Activated B cell treated with CpG ODN at 0.5 μM for 24 hours (primary cell): ENCODE measurements around the gene ABCB9. TPM values are rescaled to one million over a fixed set of nuclear protein-coding genes. Genes with fewer than 3 reads are reported as not detected.

Source experiments
- ATAC-seq: fragments of 200-7000 bp; cut with Tn5 transposase; one replicate; pipeline ENCODE4 v1.10.0; 2021; ENCODE audit warnings: low read depth, mild to moderate bottlenecking, moderate library complexity
- CTCF ChIA-PET: fragments of 350-600 bp; sonication (Branson Sonifier 250); formaldehyde crosslinking; loops from one replicate; lab custom pipeline; 2021; ENCODE audit warnings: antibody characterized with exemption; lab: Charles Lee
- POLR2A ChIA-PET: fragments of 350-600 bp; sonication (Branson Sonifier 250); formaldehyde crosslinking; loops from one replicate; lab custom pipeline; 2021; ENCODE audit warnings: antibody characterized with exemption; lab: Charles Lee
- DNase-seq: peaks from one replicate; pipeline ENCODE4 v3.0.0; 2022
- H3K27ac Mint-ChIP-seq: one replicate; pipeline ENCODE4 v1.8.0; 2020; ENCODE audit warnings: mixed read lengths
- H3K27me3 Mint-ChIP-seq: one replicate; pipeline ENCODE4 v1.8.0; 2021; ENCODE audit warnings: mixed read lengths
- H3K36me3 Mint-ChIP-seq: one replicate; pipeline ENCODE4 v1.8.0; 2021; ENCODE audit warnings: low read depth, mixed read lengths
- H3K4me1 Mint-ChIP-seq: one replicate; pipeline ENCODE4 v1.8.0; 2021; ENCODE audit warnings: mixed read lengths
- H3K4me3 Mint-ChIP-seq: one replicate; pipeline ENCODE4 v1.8.0; 2020; ENCODE audit warnings: mild to moderate bottlenecking, mixed read lengths
- H3K9me3 Mint-ChIP-seq: one replicate; pipeline ENCODE4 v1.8.0; 2020; ENCODE audit warnings: mixed read lengths
- intact Hi-C: fragments of 100-400 bp; cut with micrococcal nuclease; formaldehyde crosslinking; loops from one replicate; pipeline ENCODE4 v1.15.1; 2024
- total RNA-seq: library from RNA; stranded (reverse); gene quantifications from 2 replicates; pipeline ENCODE4 v1.2.3, GENCODE V29; 2022
- TF ChIP-seq, protein P1 (sequence below): fragments of 200-600 bp; IDR thresholded peaks from one replicate; pipeline ENCODE4 v1.8.0; 2022; ENCODE audit warnings: antibody characterized with exemption, mild to moderate bottlenecking

The ABCB9 gene
- total RNA-seq, 1 donor from 2014 or later: 4.6 TPM

DNA sequence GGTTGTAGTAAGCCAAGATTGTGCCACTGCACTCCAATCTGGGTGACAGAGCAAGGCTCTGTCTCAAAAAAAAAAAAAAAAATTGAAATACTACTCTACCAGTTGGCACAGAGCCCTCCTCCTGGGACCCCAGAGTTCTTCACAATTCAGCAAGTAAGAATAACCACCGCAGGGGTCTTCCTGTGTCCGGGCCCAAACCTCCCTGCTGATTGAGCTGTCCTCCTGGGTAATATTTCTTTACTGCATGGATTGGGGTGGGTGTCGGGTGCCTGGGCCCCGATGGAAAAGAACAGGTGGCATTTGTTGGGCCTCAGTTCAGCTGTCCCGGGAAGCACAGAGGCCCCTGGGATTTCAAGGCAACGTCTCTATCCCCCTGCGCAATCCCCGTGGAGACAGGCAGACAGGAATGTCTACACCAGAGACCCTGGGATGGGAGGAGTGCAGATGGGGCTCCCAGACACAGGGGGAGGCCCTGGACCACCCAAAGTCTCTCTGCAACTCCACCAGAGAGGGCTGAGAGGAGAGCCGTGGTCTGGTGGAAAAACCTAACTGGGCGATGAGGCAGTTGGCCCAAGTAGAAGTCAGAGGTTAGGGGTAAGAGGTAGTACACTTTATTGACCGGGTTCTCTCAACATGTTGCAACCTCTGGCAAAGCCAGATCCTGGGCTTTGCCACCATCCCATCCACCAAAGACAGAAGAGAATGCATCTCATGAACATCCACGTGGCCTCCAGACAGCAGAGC, 37.7 kb downstream of the ABCB9 start:
- DNase-seq (no peak), ATAC-seq (no peak)
- CTCF ChIA-PET: no interaction called here
- intact Hi-C loops: no loop called here
- POLR2A ChIA-PET: interaction anchor here (0.7 to 2.2 kb wide), 2 partner anchors 39 to 57 kb away, joined by 4 to 5 read pairs; no protein-coding TSS in a partner anchor
- Mint-ChIP-seq H3K27ac (no peak overlapping the region), H3K4me3 (no peak overlapping the region), H3K36me3 (no peaks in the 10 kb centered on the region), H3K9me3 (no peaks in the 10 kb centered on the region), H3K27me3 (no peaks in the 10 kb centered on the region), H3K4me1 (peaks cover 38% of the 10 kb centered on the region)
- TF ChIP-seq, protein P1, sequence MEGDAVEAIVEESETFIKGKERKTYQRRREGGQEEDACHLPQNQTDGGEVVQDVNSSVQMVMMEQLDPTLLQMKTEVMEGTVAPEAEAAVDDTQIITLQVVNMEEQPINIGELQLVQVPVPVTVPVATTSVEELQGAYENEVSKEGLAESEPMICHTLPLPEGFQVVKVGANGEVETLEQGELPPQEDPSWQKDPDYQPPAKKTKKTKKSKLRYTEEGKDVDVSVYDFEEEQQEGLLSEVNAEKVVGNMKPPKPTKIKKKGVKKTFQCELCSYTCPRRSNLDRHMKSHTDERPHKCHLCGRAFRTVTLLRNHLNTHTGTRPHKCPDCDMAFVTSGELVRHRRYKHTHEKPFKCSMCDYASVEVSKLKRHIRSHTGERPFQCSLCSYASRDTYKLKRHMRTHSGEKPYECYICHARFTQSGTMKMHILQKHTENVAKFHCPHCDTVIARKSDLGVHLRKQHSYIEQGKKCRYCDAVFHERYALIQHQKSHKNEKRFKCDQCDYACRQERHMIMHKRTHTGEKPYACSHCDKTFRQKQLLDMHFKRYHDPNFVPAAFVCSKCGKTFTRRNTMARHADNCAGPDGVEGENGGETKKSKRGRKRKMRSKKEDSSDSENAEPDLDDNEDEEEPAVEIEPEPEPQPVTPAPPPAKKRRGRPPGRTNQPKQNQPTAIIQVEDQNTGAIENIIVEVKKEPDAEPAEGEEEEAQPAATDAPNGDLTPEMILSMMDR: no peak

DNA sequence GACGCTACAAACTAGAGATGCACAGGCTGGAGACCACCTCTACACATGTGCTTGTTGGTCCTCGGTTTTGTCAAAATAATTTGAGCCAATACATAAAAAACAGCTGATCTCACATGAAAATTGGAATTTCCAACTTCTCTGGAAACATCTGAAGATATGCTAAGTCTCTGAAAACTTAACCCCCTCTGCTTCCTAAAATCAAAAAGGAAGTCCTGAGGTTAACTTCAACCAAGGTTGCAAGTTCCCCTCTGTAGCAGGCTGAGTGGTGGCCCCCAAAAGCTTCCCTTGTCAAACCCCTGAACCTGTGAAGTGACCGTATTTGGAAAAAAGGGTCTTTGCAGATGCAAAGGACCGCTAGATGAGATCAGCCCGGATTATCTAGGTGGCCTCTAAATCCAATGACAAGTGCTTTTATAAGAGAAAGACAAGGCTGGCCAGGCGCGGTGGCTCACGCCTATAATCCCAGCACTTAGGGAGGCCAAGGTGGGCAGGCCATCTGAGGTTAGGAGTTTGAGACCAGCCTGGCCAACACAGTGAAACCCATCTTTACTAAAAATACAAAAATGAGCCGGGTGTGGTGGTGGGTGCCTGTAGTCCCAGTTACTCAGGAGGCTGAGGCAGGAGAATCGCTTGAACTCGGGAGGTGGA, 38.4 kb downstream of the ABCB9 start:
- ChIA-PET CTCF (interaction anchor here (1.3 kb wide), 1 partner anchor 18 kb away, joined by 4 read pairs; no protein-coding TSS in a partner anchor), POLR2A (interaction anchor here (0.7 to 2.2 kb wide), 3 partner anchors 27 to 56 kb away, joined by 4 to 16 read pairs (median 5); no protein-coding TSS in a partner anchor)
- ATAC-seq (no peak), DNase-seq (no peak)
- intact Hi-C loops: no loop called here
- H3K27ac Mint-ChIP-seq: peak overlapping the region; percentile 82
- no peaks in the 10 kb centered on the region for H3K27me3 Mint-ChIP-seq
- TF ChIP-seq, protein P1: no peak
- H3K4me3 Mint-ChIP-seq: peak overlapping the region; percentile 57
- no peaks in the 10 kb centered on the region for H3K9me3 Mint-ChIP-seq
- H3K4me1 Mint-ChIP-seq: peaks cover 38% of the 10 kb centered on the region
- no peaks in the 10 kb centered on the region for H3K36me3 Mint-ChIP-seq

DNA sequence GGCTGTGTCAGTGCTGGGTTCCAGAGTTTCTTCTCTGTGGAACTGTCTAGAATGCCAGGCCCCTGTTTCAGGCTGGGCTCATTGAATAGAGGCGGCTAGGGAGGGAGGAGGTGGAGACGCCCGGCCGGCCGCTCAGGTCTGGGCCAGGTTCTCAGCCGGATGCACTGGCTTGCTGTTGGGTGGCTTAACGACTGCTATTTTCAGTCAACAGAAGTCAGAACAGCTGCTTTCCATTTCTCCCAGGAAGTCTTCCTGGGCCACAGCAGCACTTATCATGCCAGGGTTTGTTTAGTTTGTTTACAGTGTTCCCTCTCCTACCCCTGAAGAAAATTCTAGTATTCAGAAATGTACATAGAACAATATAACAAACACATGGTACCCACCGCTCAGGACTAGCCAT, 44.3 kb downstream of the ABCB9 start:
- no peaks in the 10 kb centered on the region for H3K36me3 Mint-ChIP-seq
- peaks cover 20% of the 10 kb centered on the region for H3K4me1 Mint-ChIP-seq
- no peaks in the 10 kb centered on the region for H3K9me3 Mint-ChIP-seq
- no peak for DNase-seq
- ChIA-PET POLR2A (interaction anchor here (0.6 kb wide), 1 partner anchor 34 kb away, joined by 3 read pairs; no protein-coding TSS in a partner anchor), CTCF (no interaction called here)
- no peak overlapping the region for H3K4me3 Mint-ChIP-seq
- intact Hi-C loops: no loop called here
- no peaks in the 10 kb centered on the region for H3K27me3 Mint-ChIP-seq
- ATAC-seq: no peak
- H3K27ac Mint-ChIP-seq: no peak overlapping the region
- TF ChIP-seq, protein P1: no peak

DNA sequence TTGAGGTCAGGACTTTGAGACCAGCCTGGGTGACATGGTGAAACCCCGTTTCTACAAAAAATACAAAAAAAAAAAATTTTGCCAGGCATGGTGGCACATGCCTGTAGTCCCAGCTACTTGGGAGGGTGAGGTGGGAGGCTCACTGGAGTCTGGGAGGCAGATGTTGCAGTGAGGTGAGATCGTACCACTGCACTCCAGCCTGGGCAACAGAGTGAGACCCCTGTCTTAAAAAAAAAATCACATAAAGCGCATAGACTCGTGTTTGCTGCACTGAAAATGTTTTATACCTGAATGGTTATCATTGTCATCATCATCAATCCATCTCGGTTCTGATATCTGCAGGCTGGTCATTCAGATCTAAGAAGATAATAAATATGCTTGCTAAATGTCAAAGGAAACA, 45.6 kb downstream of the ABCB9 start:
- intact Hi-C loops: no loop called here
- Mint-ChIP-seq H3K4me1 (peaks cover 10% of the 10 kb centered on the region), H3K27ac (no peak overlapping the region), H3K9me3 (no peaks in the 10 kb centered on the region), H3K36me3 (no peaks in the 10 kb centered on the region), H3K4me3 (no peak overlapping the region), H3K27me3 (no peaks in the 10 kb centered on the region)
- ChIA-PET POLR2A (interaction anchor here (0.6 to 1.4 kb wide), 2 partner anchors 22 to 27 kb away, joined by 3 to 12 read pairs; no protein-coding TSS in a partner anchor), CTCF (no interaction called here)
- TF ChIP-seq, protein P1: no peak
- DNase-seq (no peak), ATAC-seq (no peak)

DNA sequence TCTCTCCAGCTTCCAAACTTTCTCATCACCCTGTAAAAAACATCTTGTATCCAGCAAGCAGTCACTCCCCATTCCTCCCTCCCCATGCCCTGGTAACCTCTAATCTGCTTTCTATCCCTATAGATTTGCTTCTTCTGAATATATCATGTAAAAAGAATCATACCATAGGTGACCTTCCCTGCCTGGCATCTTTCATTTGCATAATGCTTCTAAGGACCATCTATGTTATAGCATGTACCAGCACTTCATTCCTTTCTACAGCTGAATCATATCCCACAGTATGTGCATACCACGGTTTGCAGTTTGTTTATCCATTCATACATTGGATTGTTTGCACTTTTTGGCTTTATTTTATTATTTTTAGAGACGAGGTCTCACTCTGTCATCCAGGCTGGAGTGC, 47.4 kb downstream of the ABCB9 start:
- Mint-ChIP-seq H3K4me3 (no peak overlapping the region), H3K9me3 (no peaks in the 10 kb centered on the region), H3K27me3 (no peaks in the 10 kb centered on the region), H3K27ac (no peak overlapping the region), H3K4me1 (peaks cover 10% of the 10 kb centered on the region), H3K36me3 (no peaks in the 10 kb centered on the region)
- DNase-seq (no peak), ATAC-seq (no peak)
- intact Hi-C loops: loop anchor here (2.0 kb wide), 1 partner anchor 16 kb away; no protein-coding TSS in a partner anchor
- ChIA-PET CTCF (no interaction called here), POLR2A (no interaction called here)
- TF ChIP-seq, protein P1: no peak
